ELR (cell line): Measurements from ENCODE around the gene C5orf52.
"Not testable (repeated sequence)": the region's sequence is repeated elsewhere in the genome, so short reads cannot be mapped to it uniquely, and the experiment has no call there.

Experiments
- DNase-seq: peaks from one replicate; pipeline ENCODE4 v3.0.0-alpha.2; 2015; ENCODE audit warnings: low read depth

The C5orf52 gene

DNA sequence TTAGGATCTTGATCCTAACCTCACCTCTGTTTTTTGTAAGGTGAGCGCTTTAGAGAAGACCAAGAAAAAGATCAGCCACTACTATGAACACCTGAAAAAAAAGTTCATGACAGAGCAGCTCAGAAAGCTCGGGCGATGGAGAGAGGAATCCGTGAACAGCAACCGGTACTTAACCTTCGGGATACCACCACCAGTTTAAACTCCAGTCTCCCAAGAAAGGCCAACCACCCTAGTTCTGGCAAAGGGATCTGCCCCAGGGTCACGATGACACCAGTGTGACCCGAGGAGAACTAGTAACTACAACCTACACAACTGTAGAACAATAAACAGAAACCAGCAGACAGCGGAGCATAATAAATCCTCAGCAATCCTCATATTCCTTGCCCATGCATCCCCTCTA lies 8.5 kb downstream of the C5orf52 start:
- DNase-seq: no peak

DNA sequence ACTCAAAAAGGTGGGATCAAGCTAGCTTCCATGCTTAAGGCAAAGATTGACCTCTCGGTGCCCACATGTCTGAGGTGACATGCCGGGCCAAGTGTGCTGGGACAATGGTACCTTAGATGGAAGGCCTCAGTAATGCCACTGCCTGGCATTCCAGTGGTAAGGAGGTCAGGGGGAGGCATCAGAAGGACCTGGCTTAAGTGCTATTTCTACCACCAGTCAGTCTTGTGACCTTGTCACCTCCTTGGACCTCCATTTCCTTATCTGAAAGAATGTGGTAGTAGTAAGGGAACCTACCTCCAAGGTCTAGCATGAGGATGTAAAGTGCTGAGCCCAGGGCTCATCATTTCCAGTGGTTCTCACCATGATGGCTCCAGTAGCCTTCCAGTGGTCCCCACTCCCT lies 8.9 kb downstream of the C5orf52 start:
- no peak for DNase-seq

DNA sequence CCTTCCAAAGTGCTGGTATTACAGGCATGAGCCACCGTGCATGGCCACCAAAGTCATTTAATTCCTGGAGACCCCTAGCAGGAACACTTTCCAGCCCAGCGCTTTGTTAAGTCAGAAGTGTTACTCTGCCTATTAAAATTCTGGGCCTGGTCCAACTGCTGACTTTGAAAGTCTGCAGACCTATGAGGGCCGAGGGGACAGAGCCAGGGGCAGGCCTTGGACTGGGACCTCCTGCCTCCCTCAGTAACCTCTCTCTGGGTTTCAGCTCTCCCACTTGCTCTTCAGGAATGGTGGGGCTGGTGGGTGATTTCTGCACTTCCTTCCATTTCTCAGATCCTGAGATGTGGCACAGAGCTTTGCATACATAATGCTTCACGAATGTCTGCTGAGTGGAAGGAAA lies 9.7 kb downstream of the C5orf52 start:
- DNase-seq: no peak

DNA sequence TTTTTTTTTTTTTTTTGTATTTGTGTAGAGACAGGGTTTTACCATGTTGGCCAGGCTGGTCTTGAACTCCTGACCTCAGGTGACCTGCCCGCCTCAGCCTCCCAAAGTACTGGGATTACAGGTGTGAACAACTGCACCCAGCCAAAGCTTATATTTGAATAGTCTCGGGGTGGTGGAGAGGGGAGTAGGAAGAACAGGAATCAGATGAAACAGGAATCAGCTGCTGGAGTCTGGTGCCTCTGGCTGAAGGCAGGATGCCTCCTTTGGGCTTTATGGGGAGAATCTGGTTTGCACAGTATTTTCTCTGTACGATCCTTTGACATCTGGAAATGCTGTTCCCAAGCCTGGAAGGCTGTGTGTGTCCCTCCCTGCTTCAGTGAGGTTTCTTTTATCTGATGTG lies 10.9 kb downstream of the C5orf52 start:
- no peak for DNase-seq

DNA sequence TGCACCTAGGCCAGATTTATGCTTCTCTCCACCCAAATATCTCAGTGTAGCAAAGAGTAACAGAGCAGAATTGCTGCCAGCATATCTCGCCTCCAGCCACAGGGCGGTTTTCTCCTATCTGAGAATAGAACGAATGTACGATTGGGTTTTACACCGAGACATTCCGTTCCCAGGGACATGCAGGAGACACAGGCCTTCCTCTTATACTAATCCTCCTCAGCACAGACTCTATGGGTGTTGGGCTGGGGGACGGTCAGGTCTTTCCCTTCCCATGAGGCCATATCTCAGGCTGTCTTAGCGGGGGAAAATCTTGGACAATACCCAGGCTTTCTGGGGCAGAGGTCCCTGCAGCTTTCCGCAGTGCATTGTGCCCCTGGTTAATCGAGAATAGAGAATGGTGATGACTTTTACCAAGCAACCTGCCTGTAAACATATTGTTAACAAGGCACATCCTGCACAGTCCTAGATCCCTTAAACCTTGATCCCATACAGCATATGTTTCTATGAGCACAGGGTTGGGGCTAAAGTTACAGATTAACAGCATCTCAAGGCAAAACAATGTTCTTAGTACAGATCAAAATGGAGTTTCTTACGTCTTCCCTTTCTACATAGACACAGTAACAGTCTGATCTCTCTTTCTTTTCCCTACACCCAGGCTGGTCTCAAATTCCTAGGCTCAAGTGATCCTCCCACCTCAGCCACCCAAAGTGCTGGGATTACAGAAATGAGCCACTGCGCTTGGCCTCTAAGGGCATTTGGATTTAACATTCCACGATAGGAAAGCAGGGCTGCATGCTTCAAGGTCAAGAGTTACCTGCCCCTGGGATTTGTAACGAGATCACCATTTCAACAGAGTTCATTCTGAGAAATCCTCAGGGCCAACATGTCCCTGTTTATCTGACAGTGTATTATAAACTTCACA lies 15.2 kb downstream of the C5orf52 start:
- DNase-seq: not testable (repeated sequence)

DNA sequence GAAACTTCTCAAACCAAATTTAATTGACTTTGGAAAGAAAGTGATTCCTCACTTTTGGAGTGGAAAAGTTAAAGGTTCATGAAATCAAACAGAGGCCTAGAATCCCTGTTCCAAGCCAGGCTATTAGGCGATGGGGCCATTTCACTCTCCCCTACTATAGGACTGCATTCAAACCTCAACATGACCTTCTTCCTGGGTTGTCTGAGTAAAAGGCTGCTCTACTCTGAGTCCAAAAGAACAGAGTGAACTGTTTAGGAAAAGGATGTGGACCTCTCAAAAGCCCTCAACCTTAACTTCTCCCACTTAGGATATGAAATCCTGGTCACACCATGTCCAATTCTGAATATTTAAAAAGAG lies 15.8 kb downstream of the C5orf52 start:
- no peak for DNase-seq

DNA sequence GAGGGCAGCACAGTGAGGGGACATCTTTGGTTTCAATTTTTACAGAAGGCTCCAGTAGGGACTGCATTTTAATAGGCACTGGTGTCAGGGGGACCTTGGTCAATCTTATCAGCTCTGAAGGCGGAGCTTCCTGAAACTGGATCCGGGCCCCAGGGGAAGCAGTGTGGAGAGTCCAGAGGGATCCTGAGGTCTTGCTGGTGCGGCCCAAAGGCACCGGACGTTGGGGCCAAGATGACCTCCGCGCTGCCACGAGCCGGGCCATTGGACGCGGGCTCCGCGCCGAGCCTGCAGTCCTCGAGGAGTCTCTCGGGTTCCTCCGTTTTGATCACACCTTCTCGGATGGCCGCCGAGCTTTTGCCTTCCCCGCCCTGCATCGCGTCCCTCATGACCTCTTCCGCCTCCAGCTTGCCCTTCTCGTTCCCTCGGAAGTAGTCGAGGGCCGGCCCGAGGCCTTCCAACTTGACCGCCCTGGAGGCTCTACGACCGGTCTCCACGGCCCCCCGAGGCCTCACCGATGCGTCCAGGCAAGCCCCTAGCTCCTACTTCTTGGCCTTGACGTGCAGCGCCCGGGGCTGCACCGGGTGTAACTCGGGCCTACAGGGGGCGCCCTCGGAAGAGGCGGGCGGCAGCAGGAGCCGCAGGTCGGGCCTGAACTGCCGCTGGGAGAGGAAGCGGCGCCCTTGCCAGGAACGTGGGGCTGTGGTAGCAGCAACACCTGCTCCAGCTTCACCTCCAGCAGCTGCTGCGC lies 18.8 kb downstream of the C5orf52 start:
- no peak for DNase-seq

DNA sequence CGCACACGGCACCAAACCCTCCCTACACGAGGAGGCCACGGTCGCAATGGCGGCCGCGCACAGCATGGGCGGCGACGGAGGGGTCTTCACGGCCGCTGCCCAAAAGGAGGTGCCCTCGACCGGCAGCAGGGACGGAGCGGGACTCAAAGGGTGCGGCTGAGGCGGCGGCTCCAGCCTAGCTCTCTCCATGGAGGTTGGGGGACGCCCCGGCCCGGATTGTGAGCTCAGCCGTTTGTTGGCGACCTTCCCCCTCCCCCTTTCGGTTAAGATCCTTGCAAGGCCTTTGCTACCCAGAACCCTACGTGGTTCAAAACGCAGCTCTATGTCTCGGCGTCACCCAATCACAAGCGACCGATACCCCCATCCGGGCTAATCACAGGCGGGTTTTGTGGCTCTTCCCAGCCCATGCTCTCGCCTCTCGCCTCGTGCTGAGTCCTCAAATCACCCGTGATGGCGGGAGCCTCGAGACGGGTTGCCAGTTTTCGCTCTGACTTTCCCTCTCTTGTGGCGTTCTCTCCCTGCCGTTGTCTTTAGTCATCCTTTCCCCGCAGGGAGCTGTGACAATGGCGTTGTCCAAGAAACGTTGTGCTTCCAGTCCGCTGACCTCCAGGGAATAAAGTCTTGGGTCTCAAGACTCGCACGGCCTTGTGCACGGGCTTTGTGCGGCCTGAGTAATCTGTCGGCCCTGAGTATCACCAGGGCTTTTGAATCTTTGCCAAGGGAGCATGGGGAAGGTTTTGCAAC lies 19.5 kb downstream of the C5orf52 start:
- no peak for DNase-seq

DNA sequence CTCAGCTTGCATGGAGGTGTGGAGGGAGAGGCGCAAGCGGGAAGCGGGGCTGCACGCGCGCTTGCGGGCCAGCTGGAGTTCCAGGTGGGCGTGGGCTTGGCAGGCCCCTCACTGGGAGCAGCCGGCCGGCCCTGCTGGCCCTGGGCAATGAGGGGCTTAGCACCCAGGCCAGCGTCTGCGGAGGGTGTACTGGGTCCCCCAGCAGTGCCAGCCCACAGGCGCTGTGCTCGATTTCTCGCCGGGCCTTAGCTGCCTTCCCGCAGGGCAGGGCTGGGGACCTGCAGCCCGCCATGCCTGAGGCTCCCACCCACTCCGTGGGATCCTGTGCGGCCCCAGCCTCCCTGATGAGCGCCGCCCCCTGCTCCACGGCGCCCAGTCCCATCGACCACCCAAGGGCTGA lies 22.5 kb downstream of the C5orf52 start:
- DNase-seq: not testable (repeated sequence)

DNA sequence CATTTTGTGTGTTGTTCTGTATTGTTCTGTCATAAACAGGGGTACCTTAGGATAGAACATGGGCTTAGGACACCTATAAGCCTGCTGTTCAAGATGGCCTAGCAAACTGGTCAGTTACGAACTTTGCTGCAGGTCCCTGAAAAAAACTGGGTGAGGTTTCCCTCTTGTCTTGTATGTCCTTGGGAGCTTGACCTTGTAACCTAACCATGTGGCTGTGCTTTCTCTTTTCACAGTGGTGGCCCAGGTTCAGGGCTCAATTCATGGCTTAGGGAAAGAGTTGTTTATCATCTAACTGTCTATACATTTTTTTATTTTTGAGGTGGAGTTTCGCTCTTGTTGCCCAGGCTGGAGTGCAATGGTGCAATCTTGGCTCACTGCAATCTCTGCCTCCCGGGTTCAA lies 24.8 kb downstream of the C5orf52 start:
- DNase-seq: not testable (repeated sequence)

DNA sequence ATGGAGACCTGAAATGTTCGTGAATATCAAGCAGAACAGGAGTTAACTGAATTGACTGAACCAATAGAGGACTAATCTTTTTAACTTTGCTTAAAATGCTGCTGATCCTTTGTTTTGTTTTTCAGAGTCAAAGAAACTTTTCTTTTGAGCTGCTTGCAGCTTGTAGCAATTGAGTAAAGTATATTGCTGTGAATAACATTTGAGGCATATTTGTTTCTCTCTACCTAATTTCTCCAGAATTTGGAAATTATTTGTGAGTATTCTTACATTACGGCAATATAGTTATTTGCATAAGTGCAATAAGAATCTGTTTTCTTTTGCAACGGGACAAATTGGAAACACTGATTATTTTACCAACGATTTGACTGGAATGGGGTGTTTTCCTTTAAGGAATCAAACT lies 27.3 kb downstream of the C5orf52 start:
- not testable (repeated sequence) for DNase-seq

DNA sequence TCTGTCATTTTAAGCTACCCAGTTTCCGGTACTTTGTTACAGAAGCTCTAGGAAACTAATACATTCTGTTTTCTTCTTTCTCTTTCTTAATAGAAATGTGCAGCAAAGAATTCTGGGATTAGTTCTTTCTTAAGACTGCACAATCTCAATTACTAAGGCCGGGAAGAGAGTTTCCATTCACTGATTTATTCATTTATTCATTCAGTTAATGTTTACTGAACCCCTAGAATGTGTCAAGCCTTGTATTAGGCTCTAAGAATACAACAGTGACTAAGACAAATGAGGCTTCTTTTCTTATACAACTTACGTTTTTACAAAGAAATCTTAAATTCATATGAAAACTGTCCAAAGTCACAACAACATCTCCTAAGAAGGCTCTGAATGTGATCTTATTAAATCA lies 32.4 kb downstream of the C5orf52 start:
- no peak for DNase-seq

DNA sequence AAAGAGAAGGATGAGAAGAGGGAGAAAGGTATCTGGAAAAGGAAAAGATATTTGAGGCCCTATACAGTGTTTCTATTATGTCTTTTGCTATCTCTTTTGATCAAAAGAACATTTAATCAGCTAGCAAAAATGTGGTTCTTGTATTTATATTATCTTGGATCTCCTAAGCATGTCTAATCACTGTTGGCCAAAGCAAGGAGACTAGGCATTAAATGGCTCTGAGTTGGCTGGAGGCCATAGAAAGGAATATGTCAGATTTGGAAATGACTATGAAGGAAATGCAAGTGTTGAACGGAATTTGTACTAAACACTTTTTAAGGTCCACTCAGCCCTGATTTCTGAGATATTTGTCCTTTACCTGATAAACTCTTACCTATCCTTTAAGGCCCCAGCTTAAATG lies 37.5 kb downstream of the C5orf52 start:
- DNase-seq: peak; percentile 56

DNA sequence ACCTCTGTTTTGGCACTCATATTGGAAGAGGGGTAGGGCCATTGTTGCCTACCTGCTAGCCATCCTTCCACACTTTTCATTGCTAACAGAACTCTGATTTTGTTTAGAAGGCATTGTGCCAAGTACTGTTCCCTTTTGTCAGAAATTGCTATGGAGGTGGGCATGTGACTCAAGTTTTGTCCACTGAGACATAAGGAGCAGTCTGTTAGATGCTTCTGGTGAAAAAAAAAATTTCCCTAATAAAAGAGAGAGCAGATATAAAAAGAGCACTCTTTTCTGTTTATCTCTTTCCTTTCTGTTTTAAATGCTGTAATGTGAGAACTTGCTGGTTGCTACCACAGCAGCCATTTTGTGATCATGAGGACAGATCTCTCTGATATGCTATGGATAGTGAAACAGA lies 38.0 kb downstream of the C5orf52 start:
- no peak for DNase-seq

DNA sequence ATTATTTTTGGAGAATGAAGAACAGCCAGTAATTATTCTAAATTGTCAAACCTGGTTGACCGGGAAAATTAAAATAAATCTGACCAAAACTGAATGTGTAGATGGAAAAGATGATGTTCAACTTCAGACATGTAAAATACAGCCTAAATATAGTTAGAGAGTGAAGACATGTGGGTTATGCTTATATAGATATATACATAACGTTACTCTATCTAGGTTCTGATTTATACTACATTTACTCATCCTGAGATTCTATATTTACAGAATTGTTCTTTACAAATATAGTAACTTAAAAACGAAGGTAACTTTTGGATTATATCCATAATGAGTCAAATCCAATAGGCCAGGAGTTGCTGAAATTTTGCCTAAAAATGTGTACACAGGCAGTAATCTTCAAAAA lies 39.1 kb downstream of the C5orf52 start:
- no peak for DNase-seq

DNA sequence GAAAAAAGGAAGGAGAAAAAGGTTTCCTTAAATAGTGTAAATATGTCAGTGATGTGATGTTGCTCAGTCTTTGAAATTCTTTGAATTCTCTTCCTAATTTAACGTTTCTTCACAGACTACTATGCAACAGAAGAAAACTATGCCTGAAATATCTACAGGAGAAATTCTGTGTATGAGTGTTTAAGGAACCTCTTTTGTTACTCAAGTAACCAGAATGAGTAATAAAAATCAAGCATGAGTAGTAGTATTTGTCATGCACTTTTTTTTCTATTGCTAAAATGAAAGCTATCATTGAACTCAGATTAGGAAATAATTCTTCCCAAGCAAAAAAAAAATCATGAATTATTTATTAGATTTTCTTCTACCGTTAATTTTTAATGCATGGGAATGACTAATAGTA lies 39.5 kb downstream of the C5orf52 start:
- DNase-seq: peak; percentile 90

DNA sequence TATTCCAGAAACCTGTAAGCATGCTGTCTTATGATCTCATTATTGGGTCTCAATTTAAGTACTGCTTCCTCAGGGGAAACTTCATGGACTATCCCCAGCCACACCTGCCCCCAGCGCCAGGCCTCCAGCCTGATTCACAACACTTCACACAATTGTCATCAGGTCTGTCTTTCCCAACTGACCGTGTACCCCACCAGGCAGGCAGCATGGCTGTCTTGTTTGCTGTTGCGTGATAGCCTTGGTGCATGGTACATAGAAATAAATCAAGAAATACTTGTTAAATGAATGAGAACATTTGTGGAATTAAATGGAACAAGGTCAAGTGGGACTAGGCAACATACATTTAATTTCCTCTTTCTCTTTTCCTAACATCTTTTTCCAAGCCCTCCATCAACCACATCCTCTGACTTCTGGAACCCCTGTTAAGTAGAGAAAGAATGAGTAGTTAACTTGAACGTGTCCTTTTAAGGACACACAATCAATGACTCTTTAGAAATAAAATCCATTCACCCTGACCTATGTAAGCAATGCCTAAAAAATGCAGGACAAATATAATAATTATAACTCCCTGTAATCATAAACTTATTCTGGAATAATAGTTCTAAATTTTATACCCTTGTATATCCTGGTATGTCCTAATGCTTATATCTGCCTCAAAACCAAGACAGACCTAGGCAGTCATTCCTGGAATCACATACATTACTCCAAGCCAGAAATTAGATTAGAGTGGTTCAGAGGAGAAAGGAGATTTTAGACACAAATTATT lies 42.7 kb downstream of the C5orf52 start:
- peak; percentile 17 for DNase-seq

DNA sequence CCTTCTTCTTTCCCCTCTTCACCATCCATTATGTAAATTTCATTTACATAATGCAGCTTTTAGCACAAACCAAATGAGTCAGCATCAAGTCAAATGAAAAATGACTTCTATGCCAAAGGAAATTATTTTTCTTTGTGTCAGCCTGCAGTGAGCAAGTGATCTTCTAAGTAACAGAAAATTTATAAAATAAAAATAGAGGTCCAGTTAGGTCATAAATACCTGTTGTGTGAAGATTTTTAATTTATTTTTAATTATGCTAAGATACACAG lies 43.2 kb downstream of the C5orf52 start:
- peak; percentile 29 for DNase-seq

DNA sequence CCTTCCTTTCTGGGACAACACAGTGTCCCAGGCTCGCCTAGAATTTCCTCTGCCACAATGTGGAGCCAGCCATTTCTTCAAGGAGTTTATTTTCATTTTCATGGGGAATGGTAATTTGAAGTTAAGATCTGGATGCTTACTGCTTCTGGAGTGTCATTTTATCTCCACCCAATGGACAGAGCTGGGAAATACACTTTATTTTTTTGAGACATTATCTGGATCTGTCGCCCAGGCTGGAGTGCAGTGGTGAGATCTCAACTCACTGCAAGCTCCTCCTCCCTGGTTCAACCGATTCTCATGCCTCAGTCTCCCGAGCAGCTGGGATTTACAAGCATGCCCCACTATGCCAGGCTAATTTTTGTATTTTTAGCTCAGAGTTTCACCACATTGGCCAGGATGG lies 47.2 kb downstream of the C5orf52 start:
- DNase-seq: peak; percentile 80

DNA sequence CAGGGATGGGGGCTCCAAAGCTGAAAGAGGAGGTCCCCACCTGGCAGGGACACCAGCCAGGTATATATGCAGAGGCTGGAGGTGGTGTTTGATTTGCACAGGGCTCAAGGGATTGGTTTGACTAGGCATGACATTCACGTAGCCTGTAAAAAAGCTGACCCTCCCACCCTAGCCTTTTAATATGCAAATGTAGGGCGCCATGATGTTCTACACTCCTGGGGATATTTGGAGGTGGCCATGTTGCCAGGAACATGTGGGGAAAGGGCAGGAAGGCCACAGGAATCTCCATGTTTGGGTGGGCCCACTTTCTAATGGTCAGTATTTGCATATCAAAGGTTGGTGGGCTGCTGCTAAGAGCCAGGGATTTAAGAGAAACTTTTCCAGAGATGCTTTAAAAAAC lies 47.9 kb downstream of the C5orf52 start:
- DNase-seq: no peak

DNA sequence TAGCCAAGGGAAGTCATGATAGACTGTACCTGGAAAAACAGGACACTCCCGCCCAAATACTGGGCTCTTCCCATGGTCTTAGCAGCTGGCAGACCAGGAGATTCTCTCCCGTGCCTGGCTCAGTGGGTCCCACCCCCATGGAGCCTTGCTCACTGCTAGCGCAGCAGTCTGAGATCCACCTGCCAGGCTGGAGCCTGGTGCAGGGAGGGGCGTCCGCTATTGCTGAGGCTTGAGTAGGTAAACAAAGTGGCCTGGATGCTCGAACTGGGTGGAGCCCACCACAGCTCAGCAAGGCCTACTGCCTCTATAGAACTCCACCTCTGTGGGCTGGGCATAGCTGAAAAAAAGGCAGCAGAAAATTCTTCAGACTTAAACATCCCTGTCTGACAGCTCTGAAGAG lies 49.8 kb downstream of the C5orf52 start:
- DNase-seq: no peak

DNA sequence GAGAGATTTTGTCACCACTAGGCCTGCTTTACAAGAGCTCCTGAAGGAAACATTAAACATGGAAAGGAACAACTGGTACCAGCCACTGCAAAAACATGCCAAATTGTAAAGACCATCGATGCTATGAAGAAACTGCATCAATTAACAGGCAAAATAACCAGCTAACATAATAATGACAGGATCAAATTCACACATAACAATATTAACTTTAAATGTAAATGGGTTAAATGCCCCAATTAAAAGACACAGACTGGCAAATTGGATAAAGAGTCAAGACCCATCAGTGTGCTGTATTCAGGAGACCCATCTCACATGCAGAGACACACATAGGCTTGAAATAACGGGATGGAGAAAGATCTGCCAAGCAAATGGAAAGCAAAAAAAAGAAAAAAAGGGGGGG lies 51.6 kb downstream of the C5orf52 start:
- DNase-seq: not testable (repeated sequence)
